Prostate gland (tissue), 2 donors: Measurements from ENCODE around the gene FHOD3.

ENCODE experiments used
- POLR2A ChIP-seq: fragments of 450-650 bp; IDR thresholded peaks from one replicate; pipeline ENCODE4 v1.6.1; 2016; ENCODE audit warnings: antibody characterized with exemption, mild to moderate bottlenecking
- POLR2AphosphoS5 ChIP-seq: sonication (generic); formaldehyde crosslinking; IDR thresholded peaks from one replicate; pipeline ENCODE4 v1.6.1; 2017; ENCODE audit warnings: antibody characterized with exemption
- TF ChIP-seq, protein P1 (sequence below), 4 experiments: fragments of 200-600 bp in 2 of 4; fragments of 450-650 bp in 2 of 4; sonication (generic) in 2 of 4; IDR thresholded peaks; 1 replicate in 3 of 4; 2 replicates in 1 of 4; pipeline ENCODE4 v1.5.1; 2016 to 2019; ENCODE audit warnings: antibody characterized with exemption in 4 of 4, mild to moderate bottlenecking in 2 of 4, moderate library complexity in 2 of 4

DNA sequence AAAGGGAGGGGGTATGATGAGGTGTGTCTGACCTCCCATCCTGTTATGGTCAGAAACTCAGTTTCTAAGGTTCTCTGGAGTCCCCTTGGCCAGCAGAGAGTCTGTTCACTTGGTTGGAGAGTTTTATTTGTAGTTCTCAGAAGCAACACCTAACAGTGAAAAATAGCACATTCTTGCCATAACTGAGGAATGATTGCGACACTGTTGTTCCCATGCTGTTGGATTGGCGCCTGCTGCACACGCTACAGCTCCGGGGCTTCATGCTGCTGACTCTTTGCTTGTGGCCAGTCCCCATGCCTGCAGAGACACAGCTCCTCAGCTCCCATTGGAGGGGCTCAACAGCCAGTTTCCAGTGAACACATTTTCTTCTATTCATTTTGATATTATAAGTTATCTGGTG is 489.2 kb downstream of the FHOD3 start:
- TF ChIP-seq, protein P1, sequence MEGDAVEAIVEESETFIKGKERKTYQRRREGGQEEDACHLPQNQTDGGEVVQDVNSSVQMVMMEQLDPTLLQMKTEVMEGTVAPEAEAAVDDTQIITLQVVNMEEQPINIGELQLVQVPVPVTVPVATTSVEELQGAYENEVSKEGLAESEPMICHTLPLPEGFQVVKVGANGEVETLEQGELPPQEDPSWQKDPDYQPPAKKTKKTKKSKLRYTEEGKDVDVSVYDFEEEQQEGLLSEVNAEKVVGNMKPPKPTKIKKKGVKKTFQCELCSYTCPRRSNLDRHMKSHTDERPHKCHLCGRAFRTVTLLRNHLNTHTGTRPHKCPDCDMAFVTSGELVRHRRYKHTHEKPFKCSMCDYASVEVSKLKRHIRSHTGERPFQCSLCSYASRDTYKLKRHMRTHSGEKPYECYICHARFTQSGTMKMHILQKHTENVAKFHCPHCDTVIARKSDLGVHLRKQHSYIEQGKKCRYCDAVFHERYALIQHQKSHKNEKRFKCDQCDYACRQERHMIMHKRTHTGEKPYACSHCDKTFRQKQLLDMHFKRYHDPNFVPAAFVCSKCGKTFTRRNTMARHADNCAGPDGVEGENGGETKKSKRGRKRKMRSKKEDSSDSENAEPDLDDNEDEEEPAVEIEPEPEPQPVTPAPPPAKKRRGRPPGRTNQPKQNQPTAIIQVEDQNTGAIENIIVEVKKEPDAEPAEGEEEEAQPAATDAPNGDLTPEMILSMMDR (IDR thresholded peaks at IDR 0.05), result no peak
- TF ChIP-seq POLR2A, result no peak
- no peak for TF ChIP-seq POLR2AphosphoS5
